NB4 (cell line): ENCODE data around the gene OR4D2.

Experiments
- POLR2A ChIP-seq: IDR thresholded peaks from 2 replicates; pipeline ENCODE4 v1.6.1; 2011; ENCODE audit warnings: mild to moderate bottlenecking; ENCODE audit not compliant: insufficient read length; ENCODE audit errors: extremely low read depth
- TF ChIP-seq, protein P1 (sequence below): IDR thresholded peaks from one replicate; pipeline ENCODE4 v1.5.1; 2012; ENCODE audit warnings: low read depth, low read length
- TF ChIP-seq, protein P2 (sequence below): IDR thresholded peaks from 2 replicates; pipeline ENCODE4 v1.6.1; 2011; ENCODE audit warnings: low read depth, low read length

- TF ChIP-seq, protein P1, sequence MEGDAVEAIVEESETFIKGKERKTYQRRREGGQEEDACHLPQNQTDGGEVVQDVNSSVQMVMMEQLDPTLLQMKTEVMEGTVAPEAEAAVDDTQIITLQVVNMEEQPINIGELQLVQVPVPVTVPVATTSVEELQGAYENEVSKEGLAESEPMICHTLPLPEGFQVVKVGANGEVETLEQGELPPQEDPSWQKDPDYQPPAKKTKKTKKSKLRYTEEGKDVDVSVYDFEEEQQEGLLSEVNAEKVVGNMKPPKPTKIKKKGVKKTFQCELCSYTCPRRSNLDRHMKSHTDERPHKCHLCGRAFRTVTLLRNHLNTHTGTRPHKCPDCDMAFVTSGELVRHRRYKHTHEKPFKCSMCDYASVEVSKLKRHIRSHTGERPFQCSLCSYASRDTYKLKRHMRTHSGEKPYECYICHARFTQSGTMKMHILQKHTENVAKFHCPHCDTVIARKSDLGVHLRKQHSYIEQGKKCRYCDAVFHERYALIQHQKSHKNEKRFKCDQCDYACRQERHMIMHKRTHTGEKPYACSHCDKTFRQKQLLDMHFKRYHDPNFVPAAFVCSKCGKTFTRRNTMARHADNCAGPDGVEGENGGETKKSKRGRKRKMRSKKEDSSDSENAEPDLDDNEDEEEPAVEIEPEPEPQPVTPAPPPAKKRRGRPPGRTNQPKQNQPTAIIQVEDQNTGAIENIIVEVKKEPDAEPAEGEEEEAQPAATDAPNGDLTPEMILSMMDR, result no peak
- TF ChIP-seq POLR2A, result no peak
- TF ChIP-seq, protein P2, sequence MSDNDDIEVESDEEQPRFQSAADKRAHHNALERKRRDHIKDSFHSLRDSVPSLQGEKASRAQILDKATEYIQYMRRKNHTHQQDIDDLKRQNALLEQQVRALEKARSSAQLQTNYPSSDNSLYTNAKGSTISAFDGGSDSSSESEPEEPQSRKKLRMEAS, result no peak
Observed at GRCh38 chr17:58141505-58141904, 25.3 kb upstream of the OR4D2 start.
